ENCODE measurements around the gene SNURF.
"Not testable (repeated sequence)": the region's sequence is repeated elsewhere in the genome, so short reads cannot be mapped to it uniquely, and the experiment has no call there.

SNURF gene
- total RNA-seq: 0 to 0.44 (median 0.06) reads per million in 18 experiments

GRCh38 chr15:24954783-24955530, at the start of gene SNURF, which contains the start of gene SNRPN:
TSS of gene SNURF (plus strand) at chr15:24954987. CDS start at chr15:24955049, 62 bp downstream.
TSS of gene SNRPN (plus strand) at chr15:24954987. CDS start at chr15:24974454, 19,467 bp downstream.
- peak; percentile 42 to 64 for DNase-seq

- no peak for DNase-seq
Measured at GRCh38 chr15:24916305-24917009, 38.3 kb upstream of the SNURF start.

- no peak for DNase-seq
Measured at GRCh38 chr15:24917431-24917830, 37.4 kb upstream of the SNURF start.

GRCh38 chr15:24919446-24919845, 35.3 kb upstream of the SNURF start:
- DNase-seq: no peak

- DNase-seq: not testable (repeated sequence)
Measured at GRCh38 chr15:24922781-24923180, 32.0 kb upstream of the SNURF start.

GRCh38 chr15:24924153-24924552, 30.6 kb upstream of the SNURF start:
- DNase-seq: no peak

GRCh38 chr15:24924621-24925020, 30.2 kb upstream of the SNURF start:
- DNase-seq: no peak

- not testable (repeated sequence) for DNase-seq
Measured at GRCh38 chr15:24931874-24932732, 22.7 kb upstream of the SNURF start.

GRCh38 chr15:24933716-24934115, 21.1 kb upstream of the SNURF start:
- DNase-seq: no peak

- not testable (repeated sequence) for DNase-seq
Measured at GRCh38 chr15:24938224-24938623, 16.6 kb upstream of the SNURF start.

GRCh38 chr15:24940236-24940635, 14.6 kb upstream of the SNURF start:
- DNase-seq: no peak

GRCh38 chr15:24943361-24943760, 11.4 kb upstream of the SNURF start:
- no peak for DNase-seq

- no peak for DNase-seq
Measured at GRCh38 chr15:24944954-24945353, 9.8 kb upstream of the SNURF start.

- DNase-seq: no peak
Measured at GRCh38 chr15:24945711-24946110, 9.1 kb upstream of the SNURF start.

- DNase-seq: no peak
Measured at GRCh38 chr15:24948495-24948894, 6.3 kb upstream of the SNURF start.

GRCh38 chr15:24955531-24955921, 739 bp downstream of the SNURF start:
- DNase-seq: no peak

- DNase-seq: peak; percentile 44 to 60
Measured at GRCh38 chr15:24956111-24956838, 1.5 kb downstream of the SNURF start.

- DNase-seq: no peak
Measured at GRCh38 chr15:24957691-24958090, 2.9 kb downstream of the SNURF start.

GRCh38 chr15:24961967-24962366, 7.2 kb downstream of the SNURF start:
- no peak for DNase-seq

GRCh38 chr15:24962880-24963279, 8.1 kb downstream of the SNURF start:
- no peak for DNase-seq

- DNase-seq: no peak
Measured at GRCh38 chr15:24966364-24967103, 11.7 kb downstream of the SNURF start.

All from inflammatory macrophage (primary cell).